22Rv1 (cell line): ENCODE results near the gene GPC6.

Experiments used
- H3K27ac ChIP-seq: fragments of 450-650 bp; 2 replicates; pipeline ENCODE4 v1.5.1; 2017
- ZFX ChIP-seq: fragments of 450-650 bp; IDR thresholded peaks from 2 replicates; pipeline ENCODE4 v1.6.1; 2017; ENCODE audit warnings: antibody characterized with exemption, borderline replicate concordance
- TF ChIP-seq, protein P1 (sequence below): fragments of 450-650 bp; IDR thresholded peaks from 2 replicates; pipeline ENCODE4 v1.5.1; 2017; ENCODE audit warnings: mild to moderate bottlenecking

GPC6 gene

DNA sequence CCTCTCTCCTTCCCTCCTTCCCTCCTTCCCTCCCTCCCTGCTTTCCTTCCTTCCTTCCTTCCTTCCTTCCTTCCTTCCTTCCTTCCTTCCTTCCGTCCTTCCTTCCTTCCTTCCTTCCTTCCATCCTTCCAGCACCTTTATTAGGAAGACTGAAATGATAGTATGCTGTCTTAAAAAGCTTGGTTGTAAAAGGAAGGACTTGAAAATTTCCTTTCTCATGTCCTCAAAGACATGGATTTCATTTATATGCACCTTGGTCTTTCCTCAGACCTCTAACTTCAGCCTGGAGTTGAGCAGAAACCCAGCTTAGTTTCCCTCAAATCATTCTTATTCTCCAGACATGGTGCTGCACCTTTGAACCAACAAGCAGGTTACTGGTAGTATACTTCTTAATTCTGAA is 141.7 kb downstream of the GPC6 start:
- no peak overlapping the region for H3K27ac ChIP-seq
- no peak for TF ChIP-seq ZFX
- TF ChIP-seq, protein P1, sequence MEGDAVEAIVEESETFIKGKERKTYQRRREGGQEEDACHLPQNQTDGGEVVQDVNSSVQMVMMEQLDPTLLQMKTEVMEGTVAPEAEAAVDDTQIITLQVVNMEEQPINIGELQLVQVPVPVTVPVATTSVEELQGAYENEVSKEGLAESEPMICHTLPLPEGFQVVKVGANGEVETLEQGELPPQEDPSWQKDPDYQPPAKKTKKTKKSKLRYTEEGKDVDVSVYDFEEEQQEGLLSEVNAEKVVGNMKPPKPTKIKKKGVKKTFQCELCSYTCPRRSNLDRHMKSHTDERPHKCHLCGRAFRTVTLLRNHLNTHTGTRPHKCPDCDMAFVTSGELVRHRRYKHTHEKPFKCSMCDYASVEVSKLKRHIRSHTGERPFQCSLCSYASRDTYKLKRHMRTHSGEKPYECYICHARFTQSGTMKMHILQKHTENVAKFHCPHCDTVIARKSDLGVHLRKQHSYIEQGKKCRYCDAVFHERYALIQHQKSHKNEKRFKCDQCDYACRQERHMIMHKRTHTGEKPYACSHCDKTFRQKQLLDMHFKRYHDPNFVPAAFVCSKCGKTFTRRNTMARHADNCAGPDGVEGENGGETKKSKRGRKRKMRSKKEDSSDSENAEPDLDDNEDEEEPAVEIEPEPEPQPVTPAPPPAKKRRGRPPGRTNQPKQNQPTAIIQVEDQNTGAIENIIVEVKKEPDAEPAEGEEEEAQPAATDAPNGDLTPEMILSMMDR, result no peak

DNA sequence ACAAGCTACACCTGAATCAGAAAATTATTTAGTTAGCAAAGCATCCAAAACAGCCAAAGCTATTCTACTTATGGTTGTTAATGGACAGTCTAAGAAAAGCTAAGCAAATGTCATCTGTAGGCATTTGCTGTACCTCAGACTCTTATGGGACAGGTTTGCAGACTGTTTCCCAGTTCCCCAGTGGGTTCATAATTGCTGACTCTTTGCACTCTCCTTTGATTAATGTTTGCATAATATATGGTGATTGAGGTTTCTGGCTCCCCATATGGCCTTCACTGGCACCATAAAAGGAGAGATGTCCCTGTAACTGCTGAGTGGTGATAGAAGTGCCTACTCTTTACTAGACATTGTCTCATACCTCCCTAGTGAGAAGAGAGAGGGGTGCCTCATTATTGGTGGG is 142.1 kb downstream of the GPC6 start:
- H3K27ac ChIP-seq, result no peak overlapping the region
- no peak for TF ChIP-seq ZFX

GRCh38 chr13:93372856-93373255 is 146.2 kb downstream of the GPC6 start:
- no peak overlapping the region for H3K27ac ChIP-seq
- TF ChIP-seq ZFX, result no peak
- TF ChIP-seq, protein P1, result no peak

- H3K27ac ChIP-seq, result no peak overlapping the region
- no peak for TF ChIP-seq ZFX
- TF ChIP-seq, protein P1, result no peak
These were observed 148.9 kb downstream of the GPC6 start for GRCh38 chr13:93375491-93375890.

GRCh38 chr13:93377196-93377595 is 150.6 kb downstream of the GPC6 start:
- no peak overlapping the region for H3K27ac ChIP-seq
- TF ChIP-seq, protein P1, result no peak
- TF ChIP-seq ZFX, result no peak

DNA sequence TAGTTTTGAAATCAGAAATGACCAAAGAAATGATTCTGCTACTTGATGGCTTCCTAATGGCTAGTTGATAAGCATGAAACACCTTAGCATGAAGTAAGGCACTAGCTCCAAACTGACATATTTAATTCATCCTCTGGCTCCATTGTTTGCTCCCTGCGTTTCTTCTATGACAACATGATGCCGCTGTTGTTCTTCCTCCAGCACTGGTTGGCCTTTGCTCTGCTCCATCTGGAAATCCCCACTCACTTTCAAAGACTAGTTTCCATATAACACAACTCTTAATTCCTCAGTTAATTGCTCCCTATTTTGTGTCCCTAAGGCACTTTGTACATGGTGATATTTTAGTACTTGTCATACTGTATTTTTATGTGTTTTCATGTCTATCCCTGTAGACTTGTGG is 151.6 kb downstream of the GPC6 start:
- TF ChIP-seq ZFX, result no peak
- TF ChIP-seq, protein P1, result no peak
- H3K27ac ChIP-seq, result no peak overlapping the region

DNA sequence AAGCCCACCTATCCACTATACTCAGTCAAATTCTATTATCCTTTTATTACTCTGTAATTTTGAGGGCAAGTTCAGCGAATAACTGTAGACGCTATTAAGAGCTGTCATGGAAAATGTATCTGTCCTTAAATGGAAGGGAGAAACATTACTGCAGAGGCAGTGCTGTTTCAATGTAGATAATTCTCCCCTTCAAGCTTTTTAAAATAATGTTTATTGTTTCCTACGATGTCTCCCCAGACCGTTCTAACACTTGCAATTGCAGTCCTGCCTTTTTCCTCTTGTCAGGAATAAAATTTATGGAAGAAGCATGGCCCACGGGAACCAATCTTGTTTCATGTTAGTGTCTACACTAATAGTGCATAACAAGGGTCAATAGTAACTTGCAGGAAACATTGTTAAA is 159.5 kb downstream of the GPC6 start:
- TF ChIP-seq ZFX, result no peak
- TF ChIP-seq, protein P1, result no peak
- no peak overlapping the region for H3K27ac ChIP-seq

DNA sequence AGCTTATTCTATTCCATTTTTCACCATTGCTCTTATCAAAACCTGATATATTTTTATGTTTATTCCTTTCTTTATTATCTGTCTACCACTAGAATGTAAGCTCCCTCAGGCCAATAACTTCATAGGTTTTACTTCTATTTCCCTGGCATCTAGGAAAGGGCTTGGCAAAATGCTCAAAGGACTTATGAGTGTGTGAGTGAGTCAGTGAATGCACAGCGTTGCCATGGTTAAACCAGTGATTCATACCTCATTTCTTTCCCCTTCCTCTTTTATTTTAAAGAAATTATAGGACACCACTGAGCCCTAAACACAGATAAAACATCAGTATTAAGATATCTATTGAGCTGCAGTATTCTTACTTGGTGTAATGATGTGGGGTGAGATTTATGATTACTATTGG is 162.1 kb downstream of the GPC6 start:
- no peak for TF ChIP-seq ZFX
- TF ChIP-seq, protein P1, result no peak

More for the DNA sequence above, 162.1 kb downstream of the GPC6 start:
- H3K27ac ChIP-seq, result no peak overlapping the region
